ENCODE results near the gene FGB. TPM values are rescaled to one million over a fixed set of nuclear protein-coding genes. Genes with fewer than 3 reads are reported as not detected.

Gene FGB
- total and polyA plus RNA-seq, 9 donors: 0.20 to 5.0 (median 1.7) TPM; not detected in 5

DNA sequence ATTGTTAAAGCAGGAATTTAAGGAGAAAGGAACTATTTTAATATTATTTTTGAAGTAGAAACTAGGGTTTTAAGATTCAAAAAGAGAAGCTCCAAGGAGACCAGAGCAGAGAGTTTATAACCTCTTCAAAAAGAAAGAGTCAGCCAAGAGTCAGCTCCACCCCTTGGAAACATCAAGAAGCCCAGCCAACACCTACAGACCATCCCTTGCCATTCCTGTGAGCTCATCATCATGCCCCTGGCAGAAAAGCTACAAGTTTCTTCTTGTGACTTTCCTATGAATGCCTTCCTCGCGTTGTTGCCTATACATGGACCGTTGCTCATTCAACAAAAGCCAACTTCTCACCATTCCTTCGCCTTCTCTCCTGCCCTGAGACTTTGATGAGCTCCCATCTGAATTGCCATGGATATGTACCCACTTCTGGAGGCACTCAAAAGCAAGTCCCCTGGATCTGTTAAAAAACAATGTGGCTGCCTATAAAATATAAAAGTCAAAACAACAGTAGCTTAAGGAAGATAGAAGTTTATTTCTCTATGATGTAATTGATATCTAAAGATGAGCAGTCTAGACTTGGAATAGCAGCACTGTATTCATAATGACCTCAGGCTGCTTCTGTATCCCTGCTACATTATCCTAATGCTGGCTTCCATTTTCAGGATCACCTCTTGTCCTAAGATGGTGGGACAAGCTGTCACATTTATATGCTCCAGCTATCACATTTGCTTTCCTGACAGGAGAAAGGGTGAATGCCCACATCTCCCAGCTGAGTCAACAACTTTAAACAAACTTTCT, 32.9 kb upstream of the FGB start:
- Histone ChIP-seq H3K9me3 (no peaks in the 10 kb centered on the region), H3K27me3 (no peaks in the 10 kb centered on the region), H3K27ac (no peak overlapping the region), H3K4me1 (ENCODE audit: insufficient read depth) (no peaks in the 10 kb centered on the region), H3K4me3 (no peak overlapping the region), H3K36me3 (no peaks in the 10 kb centered on the region)
- WGBS, 3 donors: 50 to 64% (median 54%) methylated on average over 4 of the region's 4 CpGs
- DNase-seq: no peak
- intact Hi-C loops (cut with DNase I): no loop called here
- TF ChIP-seq EP300 (IDR thresholded peaks at IDR 0.05) (no peak), POLR2A (IDR thresholded peaks at IDR 0.05) (no peak)
- TF ChIP-seq, protein P1, sequence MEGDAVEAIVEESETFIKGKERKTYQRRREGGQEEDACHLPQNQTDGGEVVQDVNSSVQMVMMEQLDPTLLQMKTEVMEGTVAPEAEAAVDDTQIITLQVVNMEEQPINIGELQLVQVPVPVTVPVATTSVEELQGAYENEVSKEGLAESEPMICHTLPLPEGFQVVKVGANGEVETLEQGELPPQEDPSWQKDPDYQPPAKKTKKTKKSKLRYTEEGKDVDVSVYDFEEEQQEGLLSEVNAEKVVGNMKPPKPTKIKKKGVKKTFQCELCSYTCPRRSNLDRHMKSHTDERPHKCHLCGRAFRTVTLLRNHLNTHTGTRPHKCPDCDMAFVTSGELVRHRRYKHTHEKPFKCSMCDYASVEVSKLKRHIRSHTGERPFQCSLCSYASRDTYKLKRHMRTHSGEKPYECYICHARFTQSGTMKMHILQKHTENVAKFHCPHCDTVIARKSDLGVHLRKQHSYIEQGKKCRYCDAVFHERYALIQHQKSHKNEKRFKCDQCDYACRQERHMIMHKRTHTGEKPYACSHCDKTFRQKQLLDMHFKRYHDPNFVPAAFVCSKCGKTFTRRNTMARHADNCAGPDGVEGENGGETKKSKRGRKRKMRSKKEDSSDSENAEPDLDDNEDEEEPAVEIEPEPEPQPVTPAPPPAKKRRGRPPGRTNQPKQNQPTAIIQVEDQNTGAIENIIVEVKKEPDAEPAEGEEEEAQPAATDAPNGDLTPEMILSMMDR (IDR thresholded peaks at IDR 0.05): no peak

DNA sequence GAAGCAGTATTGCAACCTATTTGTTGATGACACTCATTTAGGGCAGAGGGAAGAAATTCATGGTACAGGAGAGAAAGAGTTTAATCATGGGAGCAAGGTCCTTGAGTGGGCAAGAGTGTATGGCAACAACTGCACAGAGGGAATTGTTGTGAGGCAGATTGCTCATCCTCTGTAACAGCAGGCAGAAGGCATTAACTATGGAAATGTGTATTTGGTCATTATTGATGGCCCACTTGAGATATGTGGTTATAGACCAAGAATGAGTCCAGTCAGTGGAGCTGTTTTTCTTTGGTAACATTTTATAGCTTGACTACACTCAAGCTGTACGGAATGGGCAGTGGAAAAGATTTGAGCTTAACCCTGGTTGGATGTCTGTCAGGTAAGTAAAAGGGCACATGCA, 28.5 kb upstream of the FGB start:
- no peaks in the 10 kb centered on the region for H3K36me3 ChIP-seq
- 59 to 68% (median 61%) methylated on average over 1 of the region's 1 CpG for WGBS, 3 donors
- TF ChIP-seq EP300 (IDR thresholded peaks at IDR 0.05) (no peak), POLR2A (IDR thresholded peaks at IDR 0.05) (no peak)
- TF ChIP-seq, protein P1 (IDR thresholded peaks at IDR 0.05): no peak
- intact Hi-C loops (cut with DNase I): no loop called here
- no peak overlapping the region for H3K27ac ChIP-seq
- H3K4me3 ChIP-seq: no peak overlapping the region
- no peak for DNase-seq
- H3K27me3 ChIP-seq: no peaks in the 10 kb centered on the region
- no peaks in the 10 kb centered on the region for H3K9me3 ChIP-seq
- H3K4me1 ChIP-seq (ENCODE audit: insufficient read depth): no peaks in the 10 kb centered on the region

DNA sequence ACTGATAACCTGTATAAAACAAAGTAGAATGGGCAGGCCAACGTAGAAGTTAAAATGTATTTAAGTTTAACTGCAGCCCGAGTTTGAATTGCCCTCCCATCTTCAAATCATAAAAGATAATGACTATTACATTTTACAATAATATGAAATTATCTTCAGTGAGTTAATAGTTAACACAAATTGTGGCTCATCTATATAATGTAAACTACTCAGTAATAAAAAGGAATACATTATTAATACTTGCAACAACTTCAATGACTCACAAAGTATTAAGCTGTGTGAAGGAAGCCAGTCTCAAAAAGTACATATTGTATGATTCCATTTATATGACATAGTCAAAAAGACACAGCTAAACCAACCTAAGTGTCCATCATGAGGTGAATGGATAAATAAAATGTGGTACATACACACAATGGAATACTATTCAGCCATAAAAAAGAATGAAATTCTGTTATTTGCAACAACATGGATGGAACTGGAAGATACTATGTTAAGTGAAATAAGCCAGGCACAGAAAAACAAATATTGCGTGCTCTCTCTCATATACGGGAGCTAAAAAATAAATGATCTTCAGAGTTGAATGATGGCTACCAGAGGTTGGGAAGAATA, 20.4 kb upstream of the FGB start:
- intact Hi-C loops (cut with DNase I): no loop called here
- no peak overlapping the region for H3K4me3 ChIP-seq
- H3K9me3 ChIP-seq: no peaks in the 10 kb centered on the region
- H3K36me3 ChIP-seq: no peaks in the 10 kb centered on the region
- no peak for TF ChIP-seq EP300 (IDR thresholded peaks at IDR 0.05)
- WGBS, 3 donors: 93 to 95% (median 95%) methylated on average over 4 of the region's 4 CpGs
- no peaks in the 10 kb centered on the region for H3K4me1 ChIP-seq (ENCODE audit: insufficient read depth)
- H3K27me3 ChIP-seq: no peaks in the 10 kb centered on the region
- no peak overlapping the region for H3K27ac ChIP-seq
- no peak for DNase-seq

DNA sequence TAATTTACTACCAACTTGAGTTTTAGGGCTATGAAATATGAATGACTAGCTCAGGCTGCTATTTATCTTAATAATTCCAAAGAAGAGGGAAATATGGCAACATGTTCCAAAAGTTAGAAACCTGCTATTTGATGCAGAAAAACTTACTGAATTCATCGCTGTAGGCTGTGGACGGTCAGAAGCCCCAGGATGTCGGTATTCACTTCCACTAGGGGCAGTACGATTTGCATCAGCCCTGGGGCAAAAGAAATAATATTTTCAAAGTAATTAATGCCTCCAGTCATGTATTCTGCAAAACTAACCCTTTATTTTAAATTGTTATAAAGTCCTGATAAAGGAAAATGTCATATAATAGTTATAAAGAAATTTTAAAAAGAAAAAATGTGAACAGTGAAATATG, 17.1 kb upstream of the FGB start:
- no peaks in the 10 kb centered on the region for H3K36me3 ChIP-seq
- TF ChIP-seq, protein P1 (IDR thresholded peaks at IDR 0.05): no peak
- TF ChIP-seq POLR2A (IDR thresholded peaks at IDR 0.05) (no peak), EP300 (IDR thresholded peaks at IDR 0.05) (no peak)
- 86 to 91% (median 89%) methylated on average over 4 of the region's 4 CpGs for WGBS, 3 donors
- intact Hi-C loops (cut with DNase I): no loop called here
- no peak for DNase-seq
- no peaks in the 10 kb centered on the region for H3K27me3 ChIP-seq
- H3K4me3 ChIP-seq: no peak overlapping the region
- H3K4me1 ChIP-seq (ENCODE audit: insufficient read depth): peaks cover 4% of the 10 kb centered on the region
- H3K9me3 ChIP-seq: no peaks in the 10 kb centered on the region
- no peak overlapping the region for H3K27ac ChIP-seq
